SK-N-MC (cell line): Measurements from ENCODE around the gene L3MBTL4.

Source experiments
- EZH2 ChIP-seq: fragments of 200-600 bp; sonication (generic); IDR thresholded peaks from one replicate; pipeline ENCODE4 v1.6.1; 2017; ENCODE audit warnings: antibody characterized with exemption
- FOXP2 ChIP-seq: optimal IDR thresholded peaks from 2 replicates; pipeline ENCODE3; 2011; ENCODE audit warnings: mild to moderate bottlenecking, moderate library complexity; ENCODE audit not compliant: insufficient read depth; ENCODE audit errors: extremely low read length, control extremely low read depth
- POLR2AphosphoS5 ChIP-seq: IDR thresholded peaks from 2 replicates; pipeline ENCODE4 v1.6.1; 2012; ENCODE audit warnings: mild to moderate bottlenecking, low read depth, low read length, borderline replicate concordance

GRCh38 chr18:6004683-6005082 lies 410.0 kb downstream of the L3MBTL4 start:
- TF ChIP-seq POLR2AphosphoS5 (no peak), EZH2 (no peak), FOXP2 (no peak)
